NAMALWA (cell line): Measurements from ENCODE around the gene AIG1.
A peak's percentile ranks its signal among the peaks of the same experiment; 100 is the strongest.
"Not testable (repeated sequence)": the region's sequence is repeated elsewhere in the genome, so short reads cannot be mapped to it uniquely, and the experiment has no call there.

Experiments
- DNase-seq: peaks from one replicate; pipeline ENCODE4 v3.0.0-alpha.2; 2015; ENCODE audit warnings: low spot score

The AIG1 gene

GRCh38 chr6:143166247-143166695 is 105.6 kb downstream of the AIG1 start:
- DNase-seq: no peak

DNA sequence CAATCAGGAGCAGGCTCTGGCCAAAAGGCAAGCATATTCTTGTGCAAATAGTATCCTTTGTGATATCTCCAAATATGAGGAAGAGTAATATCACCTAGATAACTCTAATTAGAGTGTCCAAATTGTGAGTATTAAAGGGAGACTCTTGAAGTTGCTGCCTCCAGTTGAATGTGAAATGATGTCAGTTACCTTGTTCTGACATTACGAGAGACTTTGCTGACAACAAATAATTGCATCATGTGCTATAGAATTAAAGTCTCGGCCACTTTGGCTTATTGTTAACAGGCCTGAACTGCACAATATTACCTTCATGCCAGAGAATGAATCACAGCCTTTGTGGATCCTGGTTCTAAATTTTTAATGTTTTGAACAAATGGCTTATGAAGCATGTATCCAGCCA is 106.5 kb downstream of the AIG1 start:
- DNase-seq: no peak

DNA sequence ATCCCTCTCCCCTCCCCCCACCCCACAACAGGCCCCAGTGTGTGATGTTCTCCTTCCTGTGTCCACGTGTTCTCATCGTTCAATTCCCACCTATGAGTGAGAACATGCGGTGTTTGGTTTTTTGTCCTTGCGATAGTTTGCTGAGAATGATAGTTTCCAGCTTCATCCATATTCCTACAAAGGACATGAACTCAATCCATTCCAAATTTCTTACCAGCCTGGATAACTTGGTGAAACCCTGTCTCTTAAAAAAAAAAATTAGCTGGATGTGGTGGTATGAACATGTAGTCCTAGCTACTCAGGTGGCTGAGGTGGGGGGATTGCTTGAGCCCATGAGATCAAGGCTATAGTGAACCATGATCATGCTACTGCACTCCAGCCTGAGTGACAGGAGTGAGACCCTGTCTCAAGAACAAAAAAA is 107.7 kb downstream of the AIG1 start:
- not testable (repeated sequence) for DNase-seq

DNA sequence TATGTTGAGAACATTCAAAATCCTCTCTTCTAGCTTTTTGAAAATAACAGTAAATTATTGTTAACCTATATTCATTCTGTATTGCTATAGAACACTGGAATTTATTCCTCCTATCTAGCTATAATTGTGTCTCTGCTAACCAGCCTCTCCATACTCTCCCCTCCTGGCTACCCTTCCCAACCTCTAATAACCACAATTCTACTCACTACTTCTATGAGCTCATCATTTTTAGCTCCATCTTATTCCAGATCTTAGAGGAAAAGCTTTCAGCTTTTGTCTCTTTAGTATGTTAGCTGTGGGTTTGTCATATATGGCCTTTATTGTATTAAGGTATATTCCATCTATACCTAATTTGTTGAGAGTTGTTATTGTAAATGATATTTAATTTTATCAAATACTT is 108.8 kb downstream of the AIG1 start:
- no peak for DNase-seq

- no peak for DNase-seq
Observed at GRCh38 chr6:143174516-143174915, 113.8 kb downstream of the AIG1 start.

DNA sequence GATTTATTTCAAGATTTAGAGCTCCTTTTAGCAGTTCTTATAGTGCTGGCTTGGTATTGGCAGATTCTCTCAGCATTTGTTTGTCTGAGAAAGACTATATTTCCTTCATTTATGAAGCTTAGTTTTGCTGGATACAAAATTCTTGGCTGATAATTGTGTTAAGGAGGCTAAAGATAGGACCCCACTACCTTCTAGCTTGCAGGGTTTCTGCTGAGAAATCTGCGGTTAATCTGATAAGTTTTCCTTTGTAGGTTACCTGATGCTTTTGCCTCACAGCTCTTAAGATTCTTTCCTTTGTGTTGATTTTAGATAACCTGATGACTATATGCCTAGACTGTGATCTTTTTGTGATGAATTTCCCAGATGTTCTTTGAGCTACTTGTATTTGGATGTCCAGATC is 114.3 kb downstream of the AIG1 start:
- no peak for DNase-seq

DNA sequence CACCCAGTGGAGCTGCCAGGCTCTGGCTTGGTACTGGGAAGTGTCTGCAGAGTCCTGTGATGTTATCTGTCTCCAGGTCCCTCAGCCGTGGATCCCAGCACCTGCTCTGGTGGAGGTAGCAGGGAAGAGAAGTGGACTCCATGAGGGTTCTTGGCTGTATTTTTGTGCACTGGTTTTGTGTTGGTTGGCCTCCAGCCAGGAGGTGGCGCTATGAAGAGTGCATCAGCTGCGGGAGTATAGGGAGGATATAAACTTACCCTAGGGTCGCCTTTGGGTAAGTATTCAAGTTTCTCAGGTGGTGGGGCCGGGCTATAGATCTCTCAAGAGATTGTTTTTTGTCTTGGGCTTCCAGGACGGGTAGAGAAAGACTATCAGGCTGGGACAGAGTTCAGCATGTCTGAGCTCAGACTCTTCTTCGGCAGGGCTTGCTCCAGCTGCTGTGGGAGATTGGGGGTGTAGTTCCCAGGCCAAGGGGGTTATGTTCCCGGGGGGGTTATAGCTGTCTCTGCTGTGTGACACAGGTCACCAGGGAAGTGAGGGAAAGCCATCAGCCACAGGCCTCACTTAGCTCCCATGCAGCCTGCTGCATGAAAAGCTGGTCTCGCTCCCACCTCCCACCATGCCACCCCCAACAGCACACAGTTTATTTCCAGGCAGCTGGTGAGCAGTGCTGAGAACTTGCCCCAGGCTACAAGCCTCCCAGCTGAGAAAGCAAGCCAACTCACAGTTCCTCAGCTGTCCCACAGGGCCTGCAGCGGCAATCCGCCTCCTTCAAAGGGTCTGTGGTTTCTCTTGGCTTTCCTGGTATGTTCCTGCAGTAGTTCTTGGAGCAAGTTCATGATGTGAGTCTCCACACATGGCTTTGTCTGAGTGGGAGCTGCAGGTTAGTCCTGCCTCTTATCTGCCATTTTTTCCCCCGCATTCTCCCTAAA is 115.7 kb downstream of the AIG1 start:
- DNase-seq: peak; percentile 15

DNA sequence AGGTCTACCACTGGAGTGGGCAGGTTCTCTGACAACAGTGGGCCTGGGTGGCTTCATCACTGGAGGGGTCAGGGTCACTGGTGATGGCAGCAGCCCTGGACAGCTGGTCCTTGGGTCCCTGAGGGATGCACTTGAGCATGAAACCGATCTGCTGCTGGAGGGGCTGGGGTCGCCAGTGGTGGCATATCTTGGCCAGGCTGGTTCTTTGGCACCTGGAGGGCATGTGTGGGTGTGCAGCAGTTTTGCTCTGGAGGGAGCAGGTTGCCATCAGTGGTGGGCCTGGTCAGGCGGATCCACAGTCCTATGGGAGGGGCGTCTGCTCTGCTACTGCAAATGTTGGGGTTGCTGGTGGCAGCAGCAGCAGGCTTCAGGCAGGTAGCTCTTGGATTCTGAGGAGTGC is 117.0 kb downstream of the AIG1 start:
- no peak for DNase-seq

DNA sequence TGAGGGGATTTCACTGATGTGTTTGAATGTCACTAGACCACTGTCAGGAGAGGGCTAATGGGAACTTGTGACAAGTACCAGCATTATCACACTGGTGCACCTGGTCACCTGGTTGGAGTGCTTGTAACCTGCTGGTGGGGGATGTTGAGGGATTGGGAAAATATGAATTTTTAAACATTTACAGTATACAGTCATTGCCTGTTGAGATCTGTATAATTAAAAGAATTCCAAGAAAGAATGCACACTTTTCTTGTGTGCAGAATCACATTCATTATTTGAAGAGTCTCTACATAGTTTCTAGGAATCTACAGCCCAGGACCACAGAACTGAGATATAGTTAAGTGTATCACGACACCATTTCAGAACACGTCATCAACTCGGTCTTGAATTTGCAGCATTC is 118.4 kb downstream of the AIG1 start:
- no peak for DNase-seq

GRCh38 chr6:143179901-143180612 is 119.4 kb downstream of the AIG1 start:
- DNase-seq: no peak

- no peak for DNase-seq
Observed at GRCh38 chr6:143180826-143181225, 120.1 kb downstream of the AIG1 start.

- DNase-seq: no peak
Observed at GRCh38 chr6:143183666-143184065, 123.0 kb downstream of the AIG1 start.

DNA sequence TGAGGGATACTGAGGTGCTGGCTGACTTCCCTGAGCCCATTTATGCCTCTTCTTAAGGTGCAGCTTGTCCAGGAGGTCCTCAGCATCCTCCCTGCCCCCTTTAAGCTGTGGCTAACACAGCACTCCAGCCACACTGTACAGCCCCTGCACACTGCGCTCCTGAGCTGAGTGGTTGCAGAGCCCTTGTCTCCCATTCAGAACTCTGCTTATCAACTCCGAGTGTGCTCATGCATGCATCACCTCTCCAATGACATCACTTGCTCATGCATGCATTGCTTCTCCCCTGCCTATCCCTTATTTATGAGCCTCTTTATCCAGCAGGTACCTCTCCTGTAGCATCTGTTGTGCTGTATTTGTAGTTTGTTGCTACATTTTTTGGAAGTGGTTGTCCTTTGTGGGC is 124.6 kb downstream of the AIG1 start:
- DNase-seq: no peak

GRCh38 chr6:143187238-143187923 is 126.7 kb downstream of the AIG1 start:
- DNase-seq: no peak

GRCh38 chr6:143188292-143188691 is 127.6 kb downstream of the AIG1 start:
- no peak for DNase-seq

DNA sequence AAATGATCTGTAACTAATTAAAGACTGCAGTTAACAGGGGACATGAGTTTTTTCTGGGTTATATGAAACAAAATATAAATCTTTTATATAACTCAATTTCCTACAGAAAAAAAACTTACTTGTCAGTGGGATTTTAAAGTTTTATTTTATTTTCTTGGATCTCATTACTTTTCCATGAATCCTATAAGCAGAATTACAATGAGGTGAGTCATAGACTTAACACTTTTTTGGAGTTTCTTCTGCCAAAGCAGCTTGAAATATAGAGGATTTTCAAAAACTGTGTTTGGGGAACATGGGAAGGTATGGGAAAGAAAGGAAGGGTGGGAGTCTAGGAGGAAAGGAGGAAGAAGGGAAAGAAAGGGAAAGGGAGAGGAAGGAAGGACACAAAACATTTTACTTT is 130.7 kb downstream of the AIG1 start:
- DNase-seq: no peak

- no peak for DNase-seq
Observed at GRCh38 chr6:143192766-143193165, 132.1 kb downstream of the AIG1 start.

GRCh38 chr6:143193571-143194094 is 132.9 kb downstream of the AIG1 start:
- DNase-seq: no peak

DNA sequence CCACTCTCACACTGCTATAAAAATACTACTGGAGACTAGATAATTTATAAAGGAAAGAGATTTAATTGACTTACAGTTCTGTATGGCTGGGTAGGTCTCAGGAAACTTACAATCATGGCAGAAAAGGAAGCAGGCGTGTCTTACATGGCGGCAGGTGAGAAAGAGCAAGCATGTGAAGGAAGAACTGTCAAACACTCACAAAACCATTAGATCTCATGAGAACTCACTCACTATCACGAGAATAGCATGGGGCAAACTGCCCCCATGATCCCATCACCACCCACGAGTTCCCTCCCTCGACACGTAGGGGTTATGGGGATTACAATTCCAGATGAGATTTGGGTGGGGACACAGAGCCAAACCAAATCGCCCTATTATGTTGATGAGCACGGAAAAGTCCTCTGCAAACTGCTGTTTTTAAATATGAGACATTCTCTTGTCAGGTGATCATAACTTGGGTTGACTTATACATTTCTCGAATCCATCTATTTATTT is 133.5 kb downstream of the AIG1 start:
- DNase-seq: no peak

- DNase-seq: no peak
Observed at GRCh38 chr6:143195349-143195845, 134.7 kb downstream of the AIG1 start.

GRCh38 chr6:143196525-143197225 is 136.0 kb downstream of the AIG1 start:
- DNase-seq: no peak
